ENCODE results near the gene SPATS2L.

The SPATS2L gene

DNA sequence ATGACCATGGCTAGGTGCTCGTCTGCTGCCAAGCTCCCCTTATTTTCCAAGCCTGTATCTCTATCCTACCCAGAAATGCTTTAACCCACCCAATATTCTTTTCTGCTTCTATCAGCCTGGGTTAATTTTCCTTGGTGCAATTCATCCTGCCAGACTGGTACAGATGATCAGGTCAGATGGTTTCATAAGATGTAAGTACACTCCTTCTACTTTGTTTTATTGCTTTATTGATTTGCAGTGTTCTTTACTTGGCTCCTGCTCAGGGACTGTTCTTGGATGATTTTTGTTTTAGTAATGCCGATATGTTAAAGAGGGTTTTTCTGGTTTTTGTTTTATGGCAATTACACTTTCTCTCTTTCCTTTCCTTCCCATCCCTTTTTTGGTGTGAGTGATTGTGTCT lies 217.1 kb downstream of the SPATS2L start:
- no peak for DNase-seq (ENCODE audit: low spot score)
- TF ChIP-seq, protein P1, sequence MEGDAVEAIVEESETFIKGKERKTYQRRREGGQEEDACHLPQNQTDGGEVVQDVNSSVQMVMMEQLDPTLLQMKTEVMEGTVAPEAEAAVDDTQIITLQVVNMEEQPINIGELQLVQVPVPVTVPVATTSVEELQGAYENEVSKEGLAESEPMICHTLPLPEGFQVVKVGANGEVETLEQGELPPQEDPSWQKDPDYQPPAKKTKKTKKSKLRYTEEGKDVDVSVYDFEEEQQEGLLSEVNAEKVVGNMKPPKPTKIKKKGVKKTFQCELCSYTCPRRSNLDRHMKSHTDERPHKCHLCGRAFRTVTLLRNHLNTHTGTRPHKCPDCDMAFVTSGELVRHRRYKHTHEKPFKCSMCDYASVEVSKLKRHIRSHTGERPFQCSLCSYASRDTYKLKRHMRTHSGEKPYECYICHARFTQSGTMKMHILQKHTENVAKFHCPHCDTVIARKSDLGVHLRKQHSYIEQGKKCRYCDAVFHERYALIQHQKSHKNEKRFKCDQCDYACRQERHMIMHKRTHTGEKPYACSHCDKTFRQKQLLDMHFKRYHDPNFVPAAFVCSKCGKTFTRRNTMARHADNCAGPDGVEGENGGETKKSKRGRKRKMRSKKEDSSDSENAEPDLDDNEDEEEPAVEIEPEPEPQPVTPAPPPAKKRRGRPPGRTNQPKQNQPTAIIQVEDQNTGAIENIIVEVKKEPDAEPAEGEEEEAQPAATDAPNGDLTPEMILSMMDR (IDR thresholded peaks at IDR 0.05; ENCODE audit: extremely low read depth, missing control alignments), result no peak

DNA sequence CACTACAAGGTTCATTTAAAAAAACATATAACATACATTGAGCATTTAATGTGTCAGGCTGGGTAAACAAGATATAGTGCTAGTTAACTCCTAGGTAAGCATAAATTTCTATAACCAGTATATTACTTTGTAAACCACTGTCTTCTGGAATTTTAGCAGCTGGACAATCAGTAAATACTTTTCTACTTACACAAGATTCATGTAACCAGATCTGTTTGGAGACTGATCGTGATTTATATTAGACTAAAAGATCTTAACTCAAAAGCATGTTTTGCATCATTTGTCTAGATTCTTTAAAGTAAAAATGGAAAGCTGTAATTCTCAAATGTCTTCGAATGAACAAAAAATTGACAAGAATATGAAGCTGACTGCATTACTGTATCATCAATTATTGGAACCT lies 218.6 kb downstream of the SPATS2L start:
- TF ChIP-seq, protein P1 (IDR thresholded peaks at IDR 0.05; ENCODE audit: extremely low read depth, missing control alignments), result no peak
- no peak for DNase-seq (ENCODE audit: low spot score)

DNA sequence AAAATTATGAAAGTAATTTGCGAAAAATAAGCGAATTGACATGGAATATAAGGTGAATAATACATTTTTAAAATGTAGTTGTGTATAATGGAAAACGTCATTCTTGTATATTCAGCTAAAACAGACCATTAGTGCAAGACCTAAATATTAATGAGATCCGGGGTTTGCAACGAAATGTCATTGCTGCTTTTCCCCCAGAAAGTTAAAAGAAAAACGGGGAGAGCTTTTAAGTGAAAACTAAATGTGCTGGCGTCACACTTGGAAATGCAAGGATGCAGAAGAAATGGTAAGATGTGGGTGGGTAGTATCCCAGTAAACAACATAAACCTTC lies 219.0 kb downstream of the SPATS2L start:
- DNase-seq (ENCODE audit: low spot score), result no peak

DNA sequence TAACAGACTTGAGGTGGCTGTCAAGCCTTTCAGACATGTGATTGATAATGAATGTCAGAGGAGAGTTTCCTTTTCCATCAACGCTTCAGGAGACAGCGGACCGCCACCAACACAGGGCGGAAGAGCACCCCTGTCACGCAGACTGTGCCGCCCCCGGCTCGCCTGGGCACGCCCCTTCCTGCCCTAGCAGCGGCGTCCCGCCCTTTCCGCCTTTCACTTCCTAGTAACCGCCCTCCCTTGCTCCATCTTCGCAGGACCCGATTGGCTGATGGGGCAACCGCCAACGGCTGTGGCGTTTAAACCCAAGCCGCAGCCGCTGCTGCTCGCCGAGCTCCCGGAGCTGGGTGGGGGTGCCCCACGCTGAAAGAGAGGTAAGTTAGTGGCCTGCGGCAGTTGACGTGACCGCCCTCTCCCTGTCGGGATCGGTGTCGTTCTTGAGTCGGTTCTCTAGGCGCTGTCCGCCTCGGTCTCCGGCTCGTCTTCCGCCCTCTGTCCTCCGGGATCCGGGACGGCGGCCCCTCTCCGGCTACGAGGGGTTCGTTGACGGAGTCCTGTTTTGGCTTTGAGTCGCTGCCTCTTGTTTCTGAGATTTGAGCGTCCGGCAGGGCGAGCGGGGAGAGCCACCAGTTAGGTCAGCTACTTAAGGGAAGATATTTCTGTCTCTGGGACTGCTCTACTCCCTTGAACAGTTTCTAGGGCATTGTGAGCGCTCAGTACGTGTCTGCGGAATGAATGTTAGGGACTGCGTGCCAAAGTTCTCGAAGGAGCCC lies 219.6 kb downstream of the SPATS2L start, which contains the start of gene SGO2:
Gene SGO2, plus strand, starts transcription at position 326 of the 770 bp plus-strand sequence. CDS start 6,769 bp downstream, outside the sequence.
- TF ChIP-seq, protein P1 (IDR thresholded peaks at IDR 0.05; ENCODE audit: extremely low read depth, missing control alignments), result no peak
- DNase-seq (ENCODE audit: low spot score), result peak; percentile 93

More for the DNA sequence above, 219.0 kb downstream of the SPATS2L start:
- TF ChIP-seq, protein P1 (IDR thresholded peaks at IDR 0.05; ENCODE audit: extremely low read depth, missing control alignments), result no peak

DNA sequence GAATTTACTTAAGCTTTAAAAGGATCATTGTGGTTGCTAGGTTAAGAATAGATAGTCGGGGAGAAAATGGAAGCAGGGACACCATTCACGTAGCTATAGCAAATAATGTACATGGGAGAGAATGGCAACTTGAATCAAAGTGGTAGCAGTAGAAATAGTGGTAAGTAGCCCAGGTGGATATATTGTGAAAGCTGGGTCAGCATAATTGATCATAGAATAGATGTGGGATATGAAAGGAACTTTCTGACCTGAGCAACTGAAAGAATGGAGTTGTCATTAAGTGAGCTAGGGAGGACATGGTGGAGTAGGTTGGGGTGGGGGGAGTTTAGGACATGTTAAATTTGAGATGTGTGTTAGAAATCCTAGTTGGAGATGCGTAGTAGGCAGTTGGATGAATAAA lies 221.7 kb downstream of the SPATS2L start:
- no peak for DNase-seq (ENCODE audit: low spot score)
- TF ChIP-seq, protein P1 (IDR thresholded peaks at IDR 0.05; ENCODE audit: extremely low read depth, missing control alignments), result no peak
